ENCODE results near the gene RPS3A. TPM values are rescaled to one million over a fixed set of nuclear protein-coding genes. Genes with fewer than 3 reads are reported as not detected.

Gene RPS3A
- 2,907 TPM for total RNA-seq

DNA sequence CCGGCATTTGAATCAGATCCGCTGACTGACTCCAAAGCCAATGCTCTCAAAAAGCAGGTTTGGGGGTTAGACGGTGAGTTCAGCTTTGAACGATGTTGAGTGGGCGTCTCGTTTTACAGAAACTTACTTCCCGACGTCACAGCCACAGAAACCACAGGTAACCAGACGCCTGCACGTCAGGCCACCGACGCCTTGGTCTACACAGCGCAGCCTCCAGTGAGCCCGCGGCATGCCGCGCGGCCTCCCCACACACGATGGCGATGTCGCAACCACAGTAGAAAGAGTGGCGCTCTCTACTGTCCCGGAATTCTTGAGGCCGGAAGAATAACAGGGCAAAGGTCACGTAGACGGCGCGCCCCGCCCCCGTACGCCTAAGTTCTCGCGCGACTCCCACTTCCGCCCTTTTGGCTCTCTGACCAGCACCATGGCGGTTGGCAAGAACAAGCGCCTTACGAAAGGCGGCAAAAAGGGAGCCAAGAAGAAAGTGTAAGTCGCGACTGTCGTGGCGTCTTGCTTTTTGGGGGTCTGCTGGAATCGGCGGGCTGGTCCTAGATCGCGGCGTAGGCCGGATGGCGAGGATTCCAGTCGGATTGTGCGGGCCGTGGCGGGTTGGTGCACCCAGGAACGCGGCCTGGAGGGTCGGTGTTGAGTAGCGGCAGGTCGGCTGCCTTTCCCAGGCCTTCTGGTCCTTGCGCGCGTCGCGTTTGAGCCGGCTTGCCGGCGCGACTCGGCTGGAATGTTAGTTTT lies at the start of gene RPS3A:
TSS of gene RPS3A (plus strand) at position 400 of the 747 bp plus-strand sequence. CDS start at position 425, 25 bp downstream.

Small RNAs within 50 kb of the gene (small RNA-seq; reads per million reads assigned to genes)
- gene SNORD73A (ENCODE audit: low replicate concordance) (not detected), gene SNORD73B (ENCODE audit: low replicate concordance) (1.1 reads per million, percentile 83 among the genes with 10 or more reads in this experiment)

Other genes with a start within 250 kb of the RPS3A start
- 101 TPM for gene LRBA, start 84.3 kb upstream of the RPS3A start, total RNA-seq
- gene PRSS48, start 177.5 kb downstream of the RPS3A start, total RNA-seq = not detected
- gene SH3D19, start 226.0 kb downstream of the RPS3A start, total RNA-seq = 20.1 TPM